Measurements from ENCODE around the gene TFAP2C. TPM values are rescaled to one million over a fixed set of nuclear protein-coding genes. Genes with fewer than 3 reads are reported as not detected.

The TFAP2C gene
- total and polyA plus RNA-seq, 2 experiments from 2014 or later, result 12.3 to 19.0 TPM

DNA sequence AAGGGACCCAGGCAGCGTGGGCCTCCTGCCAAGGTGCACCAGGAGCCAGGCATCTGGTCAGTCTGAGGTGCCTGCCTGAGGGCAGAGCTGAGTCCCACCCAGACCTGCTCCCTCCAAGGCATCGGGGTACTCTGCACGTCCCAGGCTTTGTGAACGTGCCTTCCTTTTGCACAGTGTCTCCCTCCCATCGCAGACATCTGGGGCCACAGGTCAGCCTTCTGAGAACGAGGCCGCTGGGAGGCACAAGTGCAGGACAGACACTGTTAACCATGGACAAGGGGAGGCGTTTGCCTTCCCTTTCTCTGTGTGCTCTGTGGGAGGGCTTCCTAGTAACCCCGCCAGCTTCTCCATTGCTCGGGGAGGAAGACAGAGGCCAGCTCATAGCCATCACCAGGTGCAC lies 47.6 kb downstream of the TFAP2C start:
- in situ Hi-C loops (cut with MboI), result no loop called here
- Histone ChIP-seq H2AFZ (no peak overlapping the region), H3K9me3 (ENCODE audit: low read depth) (no peaks in the 10 kb centered on the region), H3K79me2 (ENCODE audit: insufficient read depth) (no peaks in the 10 kb centered on the region), H3K4me3 (no peak overlapping the region), H3K9me2 (ENCODE audit: insufficient read depth) (no peaks in the 10 kb centered on the region), H3K27ac (no peak overlapping the region), H3K27me3 (replicated peaks; ENCODE audit: insufficient read depth) (no peaks in the 10 kb centered on the region), H3K4me1 (ENCODE audit: insufficient read depth) (no peaks in the 10 kb centered on the region), H3F3A (ENCODE audit: insufficient read depth) (no peaks in the 10 kb centered on the region), H4K20me1 (ENCODE audit: insufficient read depth) (no peaks in the 10 kb centered on the region), H3K4me2 (ENCODE audit: unreplicated experiment) (no peak overlapping the region), H3K36me3 (ENCODE audit: low read depth) (no peaks in the 10 kb centered on the region), H3K9ac (no peak overlapping the region)
- WGBS, 2 experiments (ENCODE audit: low coverage in 1 of 2, low lambda C conversion rate in 2 of 2, missing lambda C conversion rate in 2 of 2), result 51 to 53% methylated on average over 10 of the region's 10 CpGs
- TF ChIP-seq EZH2phosphoT487 (IDR thresholded peaks at IDR 0.05; ENCODE audit: insufficient read depth, low read depth), result no peak
- no peak for TF ChIP-seq EZH2 (IDR thresholded peaks at IDR 0.05; ENCODE audit: insufficient read depth, poor library complexity, severe bottlenecking)
- no peak for DNase-seq

DNA sequence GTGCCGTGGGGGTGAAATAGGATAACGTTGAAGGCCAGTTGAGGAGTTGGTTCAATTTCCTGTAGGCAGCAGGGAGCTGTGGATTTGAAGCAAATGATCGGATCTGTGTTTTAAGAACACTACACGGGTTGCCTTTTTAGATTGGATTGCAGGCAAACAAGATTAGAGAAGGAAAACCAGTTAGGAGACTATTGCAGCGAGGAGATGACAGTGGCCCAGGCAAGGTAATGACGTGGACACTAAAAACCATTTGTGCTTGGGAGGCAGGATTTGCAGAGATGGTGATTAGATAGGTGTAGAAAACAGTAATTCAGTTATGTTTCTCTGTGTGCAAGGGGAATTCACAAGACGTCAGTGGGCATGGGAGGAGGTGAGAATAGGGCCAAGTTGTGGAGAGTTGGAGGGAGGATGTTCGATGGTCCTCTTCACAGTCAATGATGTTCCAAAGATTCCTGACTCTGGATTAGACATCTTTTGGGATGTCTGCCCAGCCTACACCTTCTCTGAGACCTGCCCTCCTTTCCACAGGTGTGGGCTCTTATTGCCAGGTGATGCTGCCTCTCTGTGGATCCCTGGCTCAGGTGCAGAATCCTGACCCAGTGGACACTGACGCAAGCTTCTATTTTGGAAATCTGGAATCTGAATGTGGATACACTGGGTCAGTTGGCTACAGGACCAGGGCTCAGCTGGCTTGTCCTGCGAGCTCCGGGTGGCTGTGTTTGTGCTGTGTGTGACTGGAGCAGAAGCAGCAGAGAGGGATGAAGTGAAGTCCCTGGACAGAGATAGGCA lies 54.2 kb downstream of the TFAP2C start:
- Histone ChIP-seq H3K4me1 (ENCODE audit: insufficient read depth) (peaks cover 5% of the 10 kb centered on the region; the same call in 1 of the 2 replicates), H3K9ac (no peak overlapping the region), H3K79me2 (ENCODE audit: insufficient read depth) (no peaks in the 10 kb centered on the region), H4K20me1 (ENCODE audit: insufficient read depth) (no peaks in the 10 kb centered on the region), H3K9me2 (ENCODE audit: insufficient read depth) (no peaks in the 10 kb centered on the region), H3K27ac (no peak overlapping the region), H3K4me2 (ENCODE audit: unreplicated experiment) (no peak overlapping the region), H3K4me3 (no peak overlapping the region), H3F3A (ENCODE audit: insufficient read depth) (peaks cover 12% of the 10 kb centered on the region; the same call in 1 of the 2 replicates), H3K27me3 (replicated peaks; ENCODE audit: insufficient read depth) (no peaks in the 10 kb centered on the region), H3K36me3 (ENCODE audit: low read depth) (no peaks in the 10 kb centered on the region), H3K9me3 (ENCODE audit: low read depth) (no peaks in the 10 kb centered on the region), H2AFZ (0 out of 2 replicates have a peak overlapping the region, but pooled peaks have one; percentile 30)
- in situ Hi-C loops (cut with MboI), result no loop called here
- no peak for TF ChIP-seq EZH2 (IDR thresholded peaks at IDR 0.05; ENCODE audit: insufficient read depth, poor library complexity, severe bottlenecking)
- no peak for TF ChIP-seq EZH2phosphoT487 (IDR thresholded peaks at IDR 0.05; ENCODE audit: insufficient read depth, low read depth)
- WGBS, 2 experiments (ENCODE audit: low coverage in 1 of 2, low lambda C conversion rate in 2 of 2, missing lambda C conversion rate in 2 of 2), result 60 to 63% methylated on average over 11 of the region's 11 CpGs
- DNase-seq, result no peak

DNA sequence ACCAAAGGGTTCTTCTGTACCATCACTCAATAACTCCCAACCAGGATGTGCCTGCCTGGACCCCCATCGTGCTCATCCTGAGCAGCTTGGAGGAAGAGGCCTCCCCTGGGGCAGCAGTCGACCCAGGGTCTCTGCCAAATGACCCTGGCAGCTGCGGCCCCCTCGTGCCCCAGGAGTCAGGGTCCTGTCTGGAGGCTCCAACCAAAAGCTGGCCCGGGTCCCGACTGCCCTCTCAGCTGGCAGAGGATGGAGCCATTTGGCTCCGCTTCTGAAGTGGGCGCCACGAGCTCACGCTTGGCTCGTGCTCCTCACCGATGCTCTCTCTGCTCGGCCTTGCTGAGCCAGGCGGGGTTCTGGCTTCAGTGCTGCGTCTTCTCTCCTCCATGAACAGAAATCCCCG lies 56.8 kb downstream of the TFAP2C start:
- peaks cover 12% of the 10 kb centered on the region; the same call in 1 of the 2 replicates for H3F3A ChIP-seq (ENCODE audit: insufficient read depth)
- no peak overlapping the region for H2AFZ ChIP-seq
- WGBS, 2 experiments (ENCODE audit: low coverage in 1 of 2, low lambda C conversion rate in 2 of 2, missing lambda C conversion rate in 2 of 2), result 66 to 73% methylated on average over 16 of the region's 16 CpGs
- no peak overlapping the region for H3K9ac ChIP-seq
- H3K9me3 ChIP-seq (ENCODE audit: low read depth), result no peaks in the 10 kb centered on the region
- DNase-seq, result no peak
- no peaks in the 10 kb centered on the region for H4K20me1 ChIP-seq (ENCODE audit: insufficient read depth)
- H3K4me1 ChIP-seq (ENCODE audit: insufficient read depth), result peaks cover 24% of the 10 kb centered on the region
- H3K79me2 ChIP-seq (ENCODE audit: insufficient read depth), result no peaks in the 10 kb centered on the region
- in situ Hi-C loops (cut with MboI), result no loop called here
- no peak overlapping the region for H3K4me3 ChIP-seq
- H3K4me2 ChIP-seq (ENCODE audit: unreplicated experiment), result no peak overlapping the region
- no peaks in the 10 kb centered on the region for H3K27me3 ChIP-seq (replicated peaks; ENCODE audit: insufficient read depth)
- H3K27ac ChIP-seq, result no peak overlapping the region
- TF ChIP-seq EZH2phosphoT487 (IDR thresholded peaks at IDR 0.05; ENCODE audit: insufficient read depth, low read depth), result no peak
- no peak for TF ChIP-seq EZH2 (IDR thresholded peaks at IDR 0.05; ENCODE audit: insufficient read depth, poor library complexity, severe bottlenecking)
- H3K9me2 ChIP-seq (ENCODE audit: insufficient read depth), result no peaks in the 10 kb centered on the region
- no peaks in the 10 kb centered on the region for H3K36me3 ChIP-seq (ENCODE audit: low read depth)

DNA sequence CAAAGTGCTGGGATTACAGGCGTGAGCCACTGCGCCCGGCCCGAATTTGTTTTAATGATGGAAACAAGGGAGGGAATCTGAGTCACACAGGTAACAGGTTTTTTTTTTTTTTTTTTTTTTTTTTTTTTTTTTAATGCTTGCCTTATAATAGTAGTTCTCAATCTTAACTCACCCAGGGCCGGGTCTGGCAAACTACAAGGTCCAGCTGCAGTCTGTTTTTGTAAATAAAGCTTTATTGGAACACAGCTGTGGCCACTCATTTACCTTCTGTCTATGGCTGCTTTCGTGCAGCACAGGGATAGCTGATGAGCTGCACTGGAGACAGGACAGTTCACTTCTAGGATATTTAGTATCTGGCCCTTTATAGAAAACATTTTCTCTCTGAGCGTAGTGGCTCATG lies 58.0 kb downstream of the TFAP2C start:
- H3K4me2 ChIP-seq (ENCODE audit: unreplicated experiment), result no peak overlapping the region
- H2AFZ ChIP-seq, result no peak overlapping the region
- in situ Hi-C loops (cut with MboI), result no loop called here
- H3K27ac ChIP-seq, result no peak overlapping the region
- H4K20me1 ChIP-seq (ENCODE audit: insufficient read depth), result no peaks in the 10 kb centered on the region
- peaks cover 24% of the 10 kb centered on the region for H3K4me1 ChIP-seq (ENCODE audit: insufficient read depth)
- H3K36me3 ChIP-seq (ENCODE audit: low read depth), result no peaks in the 10 kb centered on the region
- no peaks in the 10 kb centered on the region for H3K9me2 ChIP-seq (ENCODE audit: insufficient read depth)
- DNase-seq, result no peak
- no peaks in the 10 kb centered on the region for H3K79me2 ChIP-seq (ENCODE audit: insufficient read depth)
- no peak for TF ChIP-seq EZH2 (IDR thresholded peaks at IDR 0.05; ENCODE audit: insufficient read depth, poor library complexity, severe bottlenecking)
- no peak for TF ChIP-seq EZH2phosphoT487 (IDR thresholded peaks at IDR 0.05; ENCODE audit: insufficient read depth, low read depth)
- no peak overlapping the region for H3K9ac ChIP-seq
- 92 to 95% methylated on average over 7 of the region's 7 CpGs for WGBS, 2 experiments (ENCODE audit: low coverage in 1 of 2, low lambda C conversion rate in 2 of 2, missing lambda C conversion rate in 2 of 2)
- H3K4me3 ChIP-seq, result no peak overlapping the region
- no peaks in the 10 kb centered on the region for H3K27me3 ChIP-seq (replicated peaks; ENCODE audit: insufficient read depth)
- peaks cover 12% of the 10 kb centered on the region; the same call in 1 of the 2 replicates for H3F3A ChIP-seq (ENCODE audit: insufficient read depth)
- no peaks in the 10 kb centered on the region for H3K9me3 ChIP-seq (ENCODE audit: low read depth)

Measured in GM23248 (cell line).